ENCODE measurements around the gene MRPL17. TPM values are rescaled to one million over a fixed set of nuclear protein-coding genes. Genes with fewer than 3 reads are reported as not detected.
A peak's percentile ranks its signal among the peaks of the same experiment; 100 is the strongest.
"Not testable (repeated sequence)": the region's sequence is repeated elsewhere in the genome, so short reads cannot be mapped to it uniquely, and the experiment has no call there.

The MRPL17 gene
- total RNA-seq, 6 experiments from 2014 or later: 79.5 to 111 (median 89.4) TPM

DNA sequence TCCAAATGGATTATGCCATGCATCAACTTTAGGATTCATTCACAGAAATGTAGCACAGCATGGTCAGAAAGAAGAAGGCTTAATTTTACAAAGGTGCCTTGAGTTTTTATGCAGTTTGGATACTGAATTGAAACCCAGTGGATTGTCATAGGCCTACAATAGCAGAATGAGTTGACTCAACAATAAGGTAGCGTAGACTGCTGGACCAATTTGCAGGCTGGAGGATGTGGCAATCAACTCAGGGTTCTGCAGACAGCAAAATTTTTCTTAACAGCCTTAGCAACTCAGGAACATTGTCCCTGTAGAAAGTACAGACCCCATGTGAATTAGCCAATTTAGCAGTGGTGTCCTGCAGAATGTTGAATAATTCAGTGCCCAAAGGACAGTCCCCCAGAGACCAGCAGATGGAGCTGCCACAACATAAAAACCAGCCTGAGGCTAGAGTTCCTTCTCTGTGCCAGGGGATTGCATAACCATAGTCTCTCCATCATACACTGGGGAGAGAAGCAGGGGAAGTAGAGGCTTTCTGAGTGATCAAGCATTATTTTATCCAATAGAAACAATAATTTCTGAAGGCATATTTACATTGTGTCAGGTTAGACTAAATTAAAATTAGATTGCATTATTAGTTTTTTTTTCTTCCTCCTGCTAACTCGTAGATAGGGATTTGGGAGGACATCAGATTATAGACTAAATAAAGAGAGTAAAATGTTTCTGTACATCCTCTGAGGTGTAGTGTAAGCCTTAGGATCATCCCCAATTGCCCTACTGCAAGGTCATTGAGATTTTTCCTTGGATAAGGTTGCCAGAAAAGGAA lies 20.3 kb upstream of the MRPL17 start:
- TF ChIP-seq, protein P1, sequence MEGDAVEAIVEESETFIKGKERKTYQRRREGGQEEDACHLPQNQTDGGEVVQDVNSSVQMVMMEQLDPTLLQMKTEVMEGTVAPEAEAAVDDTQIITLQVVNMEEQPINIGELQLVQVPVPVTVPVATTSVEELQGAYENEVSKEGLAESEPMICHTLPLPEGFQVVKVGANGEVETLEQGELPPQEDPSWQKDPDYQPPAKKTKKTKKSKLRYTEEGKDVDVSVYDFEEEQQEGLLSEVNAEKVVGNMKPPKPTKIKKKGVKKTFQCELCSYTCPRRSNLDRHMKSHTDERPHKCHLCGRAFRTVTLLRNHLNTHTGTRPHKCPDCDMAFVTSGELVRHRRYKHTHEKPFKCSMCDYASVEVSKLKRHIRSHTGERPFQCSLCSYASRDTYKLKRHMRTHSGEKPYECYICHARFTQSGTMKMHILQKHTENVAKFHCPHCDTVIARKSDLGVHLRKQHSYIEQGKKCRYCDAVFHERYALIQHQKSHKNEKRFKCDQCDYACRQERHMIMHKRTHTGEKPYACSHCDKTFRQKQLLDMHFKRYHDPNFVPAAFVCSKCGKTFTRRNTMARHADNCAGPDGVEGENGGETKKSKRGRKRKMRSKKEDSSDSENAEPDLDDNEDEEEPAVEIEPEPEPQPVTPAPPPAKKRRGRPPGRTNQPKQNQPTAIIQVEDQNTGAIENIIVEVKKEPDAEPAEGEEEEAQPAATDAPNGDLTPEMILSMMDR (IDR thresholded peaks at IDR 0.05): peak; percentile 78
- peak; percentile 79 for DNase-seq

DNA sequence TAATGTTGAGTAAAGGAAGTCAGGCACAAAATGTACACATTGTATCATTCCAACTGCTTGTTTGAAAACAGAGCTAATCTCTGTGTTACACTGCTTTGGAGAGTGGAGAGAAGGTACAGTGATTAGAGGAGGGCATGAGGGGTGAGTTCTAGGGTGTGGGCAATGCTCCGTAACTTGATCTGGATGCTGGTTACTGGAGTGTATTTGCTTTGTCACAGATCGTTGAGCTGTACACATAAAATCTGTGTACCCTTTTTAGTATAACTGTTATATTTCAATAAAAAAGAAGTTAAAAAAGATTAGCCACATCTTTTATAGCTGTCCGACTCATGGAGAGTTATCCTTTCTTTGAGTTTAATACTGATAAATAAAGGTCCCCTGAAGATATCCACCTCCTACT lies 18.8 kb upstream of the MRPL17 start:
- not testable (repeated sequence) for H3K27me3 Mint-ChIP-seq (ENCODE audit: insufficient read depth); H3K36me3 Mint-ChIP-seq (ENCODE audit: low read depth); H3K4me3 Mint-ChIP-seq; H3K9me3 Mint-ChIP-seq; DNase-seq; H3K27ac Mint-ChIP-seq
- H3K4me1 Mint-ChIP-seq (ENCODE audit: low read depth): peaks cover 12% of the 10 kb centered on the region; the same call in 1 of the 2 replicates

More for the DNA sequence above, 20.3 kb upstream of the MRPL17 start:
- H3K9me3 Mint-ChIP-seq: no peaks in the 10 kb centered on the region
- H3K36me3 Mint-ChIP-seq (ENCODE audit: low read depth): no peaks in the 10 kb centered on the region
- no peak overlapping the region for H3K27ac Mint-ChIP-seq
- no peak overlapping the region for H3K4me3 Mint-ChIP-seq
- peaks cover 12% of the 10 kb centered on the region; the same call in 1 of the 2 replicates for H3K4me1 Mint-ChIP-seq (ENCODE audit: low read depth)
- no peaks in the 10 kb centered on the region for H3K27me3 Mint-ChIP-seq (ENCODE audit: insufficient read depth)

DNA sequence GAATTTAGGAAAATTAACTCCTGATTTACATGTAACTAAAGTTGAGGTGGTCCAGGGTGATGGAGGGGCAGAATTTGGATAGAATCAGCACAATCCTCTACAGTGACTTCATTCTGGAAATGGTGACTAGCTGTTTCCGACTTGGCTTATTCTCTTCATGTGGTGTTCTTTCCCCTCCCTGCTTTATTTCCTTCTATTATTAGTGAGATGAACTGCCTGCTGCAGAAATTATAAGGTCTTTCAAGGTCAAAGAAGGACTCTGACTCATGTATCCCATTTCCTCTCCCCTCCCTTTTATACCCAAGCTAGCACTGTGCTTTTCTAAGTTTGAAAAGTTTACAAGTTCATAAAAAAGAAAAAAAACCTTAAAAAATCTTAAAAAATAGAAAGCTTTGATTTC lies 12.2 kb upstream of the MRPL17 start:
- TF ChIP-seq, protein P1 (IDR thresholded peaks at IDR 0.05): no peak
- Mint-ChIP-seq H3K27ac (peak overlapping the region; percentile 56), H3K4me1 (ENCODE audit: low read depth) (peaks cover 41% of the 10 kb centered on the region), H3K27me3 (ENCODE audit: insufficient read depth) (no peaks in the 10 kb centered on the region), H3K36me3 (ENCODE audit: low read depth) (no peaks in the 10 kb centered on the region), H3K4me3 (peak overlapping the region; percentile 24), H3K9me3 (no peaks in the 10 kb centered on the region)
- peak; percentile 54 for DNase-seq

DNA sequence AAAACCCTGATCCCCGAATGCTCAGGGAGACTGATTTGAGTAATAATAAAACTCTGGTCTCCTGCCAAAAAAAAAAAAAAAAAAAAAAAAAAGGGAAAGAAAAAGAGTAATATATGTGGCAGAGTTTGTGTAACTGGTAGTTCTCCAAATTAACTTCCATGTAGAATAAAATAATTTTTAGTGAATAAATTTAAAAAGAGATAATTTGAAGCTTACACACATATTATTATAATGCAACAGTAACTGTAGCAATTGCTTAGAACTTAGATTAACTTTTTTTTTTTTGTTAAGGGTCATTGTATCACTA lies 11.0 kb upstream of the MRPL17 start:
- H3K36me3 Mint-ChIP-seq (ENCODE audit: low read depth): no peaks in the 10 kb centered on the region
- TF ChIP-seq, protein P1 (IDR thresholded peaks at IDR 0.05): no peak
- DNase-seq: no peak
- H3K9me3 Mint-ChIP-seq: peaks cover 2% of the 10 kb centered on the region; the same call in 1 of the 2 replicates
- H3K27me3 Mint-ChIP-seq (ENCODE audit: insufficient read depth): no peaks in the 10 kb centered on the region
- H3K27ac Mint-ChIP-seq: peak overlapping the region; percentile 76
- H3K4me1 Mint-ChIP-seq (ENCODE audit: low read depth): peaks cover 41% of the 10 kb centered on the region
- peak overlapping the region; percentile 32 for H3K4me3 Mint-ChIP-seq

DNA sequence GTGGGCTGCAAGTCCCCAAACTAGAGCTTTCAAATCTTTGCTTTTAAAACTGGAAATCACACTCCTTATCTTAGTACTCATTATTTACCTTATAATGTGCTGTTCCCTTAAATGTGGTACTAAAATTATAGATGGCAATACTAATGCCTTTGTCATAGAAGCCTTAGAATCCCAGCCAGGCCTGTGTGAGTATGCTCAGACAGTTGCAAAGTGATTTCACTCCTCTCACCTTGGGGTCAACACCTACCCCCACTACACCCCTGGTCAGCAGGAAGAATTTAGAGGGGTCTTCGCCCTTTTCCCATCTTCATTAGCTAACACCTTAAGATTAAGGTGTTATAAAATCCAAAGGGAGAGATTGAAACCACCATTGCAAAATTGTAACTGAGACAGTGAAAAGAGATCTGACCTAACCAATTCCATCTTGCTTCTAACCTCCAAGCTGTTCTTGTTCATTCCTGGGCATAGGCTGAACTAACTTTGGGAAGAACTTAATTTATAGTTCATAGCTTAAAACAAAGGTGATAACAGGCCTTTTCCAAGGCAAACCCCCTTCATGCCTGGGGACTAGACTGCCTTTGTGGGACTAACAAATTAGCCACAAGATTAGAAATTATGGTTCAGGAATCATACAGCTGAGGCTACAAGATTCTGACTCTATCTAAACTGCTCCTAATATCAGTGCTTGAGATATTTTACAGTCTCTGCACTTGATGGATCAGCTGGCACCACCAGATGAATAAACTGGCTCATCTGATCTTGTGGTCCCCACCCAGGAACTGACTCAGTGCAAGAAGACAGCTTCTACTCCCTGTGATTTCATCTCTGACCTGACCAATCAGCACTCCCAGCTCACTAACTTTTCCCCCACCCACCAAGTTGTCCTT lies 10.4 kb upstream of the MRPL17 start:
- Mint-ChIP-seq H3K27ac (peak overlapping the region; percentile 76), H3K27me3 (ENCODE audit: insufficient read depth) (no peaks in the 10 kb centered on the region), H3K4me3 (peak overlapping the region; percentile 32), H3K36me3 (ENCODE audit: low read depth) (no peaks in the 10 kb centered on the region), H3K4me1 (ENCODE audit: low read depth) (peaks cover 41% of the 10 kb centered on the region), H3K9me3 (peaks cover 3% of the 10 kb centered on the region; the same call in 1 of the 2 replicates)
- peak; percentile 88 for DNase-seq
- TF ChIP-seq, protein P1 (IDR thresholded peaks at IDR 0.05): no peak
